MM.1S (cell line): ENCODE data around the gene LCTL.
A peak's percentile ranks its signal among the peaks of the same experiment; 100 is the strongest.

Experiments
- DNase-seq: peaks from one replicate; pipeline ENCODE4 v3.0.0-alpha.2; 2015
- H2AFZ ChIP-seq: fragments of 300-600 bp; sonication (generic); 2 replicates; pipeline ENCODE4 v1.6.0; 2016; ENCODE audit warnings: antibody characterized with exemption, low read length
- H3F3A ChIP-seq: fragments of 300-600 bp; sonication (generic); 2 replicates; pipeline ENCODE4 v1.6.1; 2016; ENCODE audit warnings: mild to moderate bottlenecking, antibody characterized with exemption, low read length, moderate library complexity, mixed read lengths; ENCODE audit not compliant: insufficient read depth
- H3K27ac ChIP-seq: fragments of 300-600 bp; sonication (generic); 2 replicates; pipeline ENCODE4 v1.5.1; 2016; ENCODE audit warnings: mild to moderate bottlenecking, low read length
- H3K27me3 ChIP-seq: fragments of 300-600 bp; sonication (generic); replicated peaks from 2 replicates; pipeline ENCODE4 v1.6.0; 2016; ENCODE audit warnings: low read length; ENCODE audit not compliant: insufficient read depth
- H3K36me3 ChIP-seq: fragments of 300-600 bp; sonication (generic); replicated peaks from 2 replicates; pipeline ENCODE4 v1.6.1; 2016; ENCODE audit warnings: mild to moderate bottlenecking, low read length, mixed read lengths; ENCODE audit not compliant: insufficient read depth
- H3K4me1 ChIP-seq: fragments of 300-600 bp; sonication (generic); 2 replicates; pipeline ENCODE4 v1.6.1; 2016; ENCODE audit warnings: low read length, mixed read lengths
- H3K4me2 ChIP-seq: fragments of 300-600 bp; sonication (generic); 2 replicates; pipeline ENCODE4 v1.6.0; 2016; ENCODE audit warnings: low read depth, low read length
- H3K4me3 ChIP-seq: fragments of 300-600 bp; sonication (generic); 2 replicates; pipeline ENCODE4 v1.5.1; 2016; ENCODE audit warnings: low read length, mixed read lengths
- H3K79me2 ChIP-seq: fragments of 300-600 bp; sonication (generic); 2 replicates; pipeline ENCODE4 v1.6.1; 2016; ENCODE audit warnings: mixed run types, low read length, mixed read lengths
- H3K9ac ChIP-seq: fragments of 300-600 bp; sonication (generic); 2 replicates; pipeline ENCODE4 v1.6.1; 2016; ENCODE audit warnings: low read length, mixed read lengths
- H3K9me2 ChIP-seq: fragments of 300-600 bp; sonication (generic); replicated peaks from 2 replicates; pipeline ENCODE4 v1.6.1; 2016; ENCODE audit warnings: mild to moderate bottlenecking, low read length, mixed read lengths; ENCODE audit not compliant: insufficient read depth
- H3K9me3 ChIP-seq: fragments of 300-600 bp; sonication (generic); replicated peaks from 2 replicates; pipeline ENCODE4 v1.6.1; 2016; ENCODE audit warnings: mild to moderate bottlenecking, low read length, mixed read lengths; ENCODE audit not compliant: insufficient read depth
- H4K20me1 ChIP-seq: fragments of 300-600 bp; sonication (generic); 2 replicates; pipeline ENCODE4 v1.6.1; 2016; ENCODE audit warnings: mild to moderate bottlenecking, low read length, moderate library complexity, mixed read lengths; ENCODE audit not compliant: insufficient read depth
- CTCF ChIP-seq: fragments of 300-600 bp; sonication (generic); IDR thresholded peaks from 2 replicates; pipeline ENCODE4 v1.5.1; 2016; ENCODE audit warnings: antibody characterized with exemption, low read length, mixed read lengths
- EZH2 ChIP-seq: fragments of 300-600 bp; sonication (generic); optimal IDR thresholded peaks from 2 replicates; pipeline ENCODE3; 2017; ENCODE audit warnings: low read depth, mild to moderate bottlenecking, antibody characterized with exemption, low read length, mixed read lengths
- EZH2phosphoT487 ChIP-seq: fragments of 300-600 bp; sonication (generic); IDR thresholded peaks from 2 replicates; pipeline ENCODE4 v1.6.1; 2018; ENCODE audit warnings: antibody characterized with exemption, low read length

LCTL gene

GRCh38 chr15:66588537-66588936 lies 22.7 kb upstream of the LCTL start:
- no peak overlapping the region for H3K9ac ChIP-seq

GRCh38 chr15:66587749-66588148 lies 22.0 kb upstream of the LCTL start:
- Histone ChIP-seq H3F3A (no peaks in the 10 kb centered on the region), H3K79me2 (no peaks in the 10 kb centered on the region), H3K36me3 (no peaks in the 10 kb centered on the region), H2AFZ (no peak overlapping the region), H3K9me3 (no peaks in the 10 kb centered on the region), H3K9me2 (no peaks in the 10 kb centered on the region), H3K27ac (no peak overlapping the region), H3K4me1 (no peaks in the 10 kb centered on the region), H3K4me2 (no peak overlapping the region), H3K9ac (no peak overlapping the region), H3K4me3 (no peak overlapping the region), H3K27me3 (no peaks in the 10 kb centered on the region), H4K20me1 (no peaks in the 10 kb centered on the region)
- no peak for DNase-seq
- TF ChIP-seq EZH2phosphoT487: no peak

More at GRCh38 chr15:66588537-66588936, 22.7 kb upstream of the LCTL start:
- Histone ChIP-seq H3K9me3 (no peaks in the 10 kb centered on the region), H3K9me2 (no peaks in the 10 kb centered on the region), H3K36me3 (no peaks in the 10 kb centered on the region), H3K27me3 (no peaks in the 10 kb centered on the region), H3K4me1 (no peaks in the 10 kb centered on the region), H3K4me2 (peak overlapping the region; percentile 20; the same call in 1 of the 2 replicates), H4K20me1 (no peaks in the 10 kb centered on the region), H3K27ac (no peak overlapping the region), H3K79me2 (no peaks in the 10 kb centered on the region), H2AFZ (0 out of 2 replicates have a peak overlapping the region, but pooled peaks have one; percentile 14), H3F3A (no peaks in the 10 kb centered on the region), H3K4me3 (no peak overlapping the region)
- TF ChIP-seq EZH2phosphoT487 (no peak), CTCF (peak; percentile 37)
- no peak for DNase-seq

GRCh38 chr15:66587020-66587419 lies 21.2 kb upstream of the LCTL start:
- DNase-seq: no peak
- Histone ChIP-seq H3K27ac (no peak overlapping the region), H3K9me2 (no peaks in the 10 kb centered on the region), H2AFZ (no peak overlapping the region), H3K27me3 (no peaks in the 10 kb centered on the region), H3K4me2 (no peak overlapping the region), H3K9ac (no peak overlapping the region), H3K4me1 (no peaks in the 10 kb centered on the region), H3K9me3 (no peaks in the 10 kb centered on the region), H3K36me3 (no peaks in the 10 kb centered on the region), H3K79me2 (no peaks in the 10 kb centered on the region), H3F3A (no peaks in the 10 kb centered on the region), H4K20me1 (no peaks in the 10 kb centered on the region), H3K4me3 (no peak overlapping the region)
- TF ChIP-seq CTCF: no peak

DNA sequence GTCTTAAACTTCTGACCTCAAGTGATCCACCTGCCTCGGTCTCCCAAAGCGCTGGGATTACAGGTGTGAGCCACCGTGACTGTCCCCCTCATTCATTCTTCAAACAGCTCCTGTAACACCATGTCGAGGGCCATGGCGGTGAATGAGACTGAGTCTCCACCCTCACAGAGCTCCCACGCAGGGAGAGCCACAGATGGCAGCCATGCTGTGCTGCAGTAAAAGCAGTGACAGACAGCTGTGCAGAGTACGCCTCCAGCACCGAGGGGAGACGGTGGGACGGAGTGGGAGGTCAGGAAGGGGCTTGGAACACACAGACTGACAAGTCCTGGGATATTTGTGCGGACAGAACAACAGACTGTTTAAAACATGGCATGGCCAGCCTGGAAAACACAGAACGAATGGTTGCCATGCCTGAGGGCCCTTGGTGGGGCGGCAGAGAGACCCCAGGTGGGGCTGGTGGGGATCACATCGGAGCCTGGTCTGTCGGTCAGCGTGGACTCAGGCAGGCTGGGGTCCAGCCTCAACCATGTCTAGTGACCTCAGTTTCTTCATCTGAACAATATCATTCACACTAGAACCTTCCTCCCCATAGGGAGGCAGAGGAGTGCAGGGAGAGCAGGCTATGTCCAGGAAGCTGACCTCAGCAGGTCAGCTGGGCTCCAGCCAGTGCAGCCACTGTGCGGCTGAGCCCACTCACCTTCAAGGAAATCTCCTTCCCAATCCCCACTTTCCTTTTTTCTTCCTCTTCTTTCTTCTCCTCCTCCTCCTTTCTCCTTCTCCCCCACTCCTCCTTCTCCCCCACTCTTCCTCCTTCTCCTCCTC lies 20.6 kb upstream of the LCTL start:
- no peaks in the 10 kb centered on the region for H3K4me1 ChIP-seq

More for the DNA sequence above, 20.6 kb upstream of the LCTL start:
- Histone ChIP-seq H3K79me2 (no peaks in the 10 kb centered on the region), H4K20me1 (no peaks in the 10 kb centered on the region), H3K27ac (no peak overlapping the region), H3K36me3 (no peaks in the 10 kb centered on the region), H3K9ac (no peak overlapping the region), H3K27me3 (no peaks in the 10 kb centered on the region), H2AFZ (no peak overlapping the region), H3K9me3 (no peaks in the 10 kb centered on the region), H3K4me2 (no peak overlapping the region), H3K4me3 (no peak overlapping the region), H3K9me2 (no peaks in the 10 kb centered on the region), H3F3A (no peaks in the 10 kb centered on the region)
- DNase-seq: no peak
- TF ChIP-seq EZH2: no peak
- TF ChIP-seq EZH2phosphoT487: no peak
- TF ChIP-seq CTCF: no peak
